ENCODE measurements around the gene DSCAML1.

DNA sequence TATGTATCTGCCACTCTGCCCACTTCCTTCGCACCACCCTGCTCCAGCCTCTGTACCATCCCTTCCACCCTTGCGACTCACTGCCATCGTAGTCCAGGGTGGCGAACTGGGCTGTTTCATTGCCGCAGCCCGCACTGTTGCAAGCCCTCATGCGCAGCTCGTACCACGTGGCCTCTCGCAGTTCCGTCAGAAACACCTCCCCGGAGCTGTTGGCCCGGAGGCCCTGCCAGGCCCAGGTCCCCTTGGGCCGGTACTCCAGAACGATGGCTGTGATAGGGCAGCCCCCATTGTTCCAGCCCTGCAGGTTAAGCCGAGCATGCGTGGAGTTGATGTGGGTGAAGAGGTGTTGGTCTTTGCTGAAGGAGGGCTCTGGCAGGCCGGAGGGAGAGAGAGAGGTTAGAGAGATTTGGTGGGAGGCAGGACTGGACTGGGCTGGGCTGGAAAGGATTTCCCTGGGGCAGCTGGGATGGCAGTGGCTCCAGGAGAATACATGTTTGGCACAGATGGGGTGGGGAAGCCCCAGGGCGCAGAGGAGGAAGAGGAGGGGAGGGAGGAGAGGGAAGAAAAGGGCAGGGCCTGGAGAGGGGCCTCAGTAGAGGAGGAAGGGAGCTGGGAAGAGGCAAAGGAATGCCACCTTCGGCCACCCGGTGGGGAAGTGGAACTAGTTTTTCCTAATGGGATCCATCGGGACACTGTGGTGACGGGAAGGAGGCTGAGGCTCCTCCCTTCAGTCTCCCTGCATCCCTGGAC lies 359.8 kb downstream of the DSCAML1 start:
- no peak for TF ChIP-seq EP300 (IDR thresholded peaks at IDR 0.05)
- TF ChIP-seq, protein P1, sequence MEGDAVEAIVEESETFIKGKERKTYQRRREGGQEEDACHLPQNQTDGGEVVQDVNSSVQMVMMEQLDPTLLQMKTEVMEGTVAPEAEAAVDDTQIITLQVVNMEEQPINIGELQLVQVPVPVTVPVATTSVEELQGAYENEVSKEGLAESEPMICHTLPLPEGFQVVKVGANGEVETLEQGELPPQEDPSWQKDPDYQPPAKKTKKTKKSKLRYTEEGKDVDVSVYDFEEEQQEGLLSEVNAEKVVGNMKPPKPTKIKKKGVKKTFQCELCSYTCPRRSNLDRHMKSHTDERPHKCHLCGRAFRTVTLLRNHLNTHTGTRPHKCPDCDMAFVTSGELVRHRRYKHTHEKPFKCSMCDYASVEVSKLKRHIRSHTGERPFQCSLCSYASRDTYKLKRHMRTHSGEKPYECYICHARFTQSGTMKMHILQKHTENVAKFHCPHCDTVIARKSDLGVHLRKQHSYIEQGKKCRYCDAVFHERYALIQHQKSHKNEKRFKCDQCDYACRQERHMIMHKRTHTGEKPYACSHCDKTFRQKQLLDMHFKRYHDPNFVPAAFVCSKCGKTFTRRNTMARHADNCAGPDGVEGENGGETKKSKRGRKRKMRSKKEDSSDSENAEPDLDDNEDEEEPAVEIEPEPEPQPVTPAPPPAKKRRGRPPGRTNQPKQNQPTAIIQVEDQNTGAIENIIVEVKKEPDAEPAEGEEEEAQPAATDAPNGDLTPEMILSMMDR (IDR thresholded peaks at IDR 0.05): no peak

Measured in upper lobe of left lung (tissue), 4 donors.